ENCODE results near the gene OR2T27.
"Not testable (repeated sequence)": the region's sequence is repeated elsewhere in the genome, so short reads cannot be mapped to it uniquely, and the experiment has no call there.

The OR2T27 gene

GRCh38 chr1:248655354-248655753 is at the start of gene OR2T27:
Gene OR2T27 (minus strand): TSS chr1:248655528. CDS start chr1:248650884, 4,644 bp downstream.
- not testable (repeated sequence) for DNase-seq (ENCODE audit: low read depth in 3 of 3)

- no peak for DNase-seq (ENCODE audit: low read depth in 3 of 3)
These were observed 49.3 kb upstream of the OR2T27 start for GRCh38 chr1:248704606-248705005.

- DNase-seq (ENCODE audit: low read depth in 3 of 3): no peak
These were observed 48.3 kb upstream of the OR2T27 start for GRCh38 chr1:248703674-248704073.

- DNase-seq (ENCODE audit: low read depth in 3 of 3): no peak
These were observed 47.4 kb upstream of the OR2T27 start, which contains the start of gene OR14I1 for GRCh38 chr1:248702714-248703113. Gene OR14I1 (minus strand): TSS chr1:248702766.

GRCh38 chr1:248699099-248699498 is 43.8 kb upstream of the OR2T27 start:
- no peak for DNase-seq (ENCODE audit: low read depth in 3 of 3)

GRCh38 chr1:248697907-248698306 is 42.6 kb upstream of the OR2T27 start:
- no peak for DNase-seq (ENCODE audit: low read depth in 3 of 3)

- DNase-seq (ENCODE audit: low read depth in 3 of 3): no peak
These were observed 41.4 kb upstream of the OR2T27 start for GRCh38 chr1:248696774-248697173.

- DNase-seq (ENCODE audit: low read depth in 3 of 3): no peak
These were observed 40.9 kb upstream of the OR2T27 start for GRCh38 chr1:248696261-248696660.

GRCh38 chr1:248695451-248696132 is 40.3 kb upstream of the OR2T27 start:
- no peak for DNase-seq (ENCODE audit: low read depth in 3 of 3)

- no peak for DNase-seq (ENCODE audit: low read depth in 3 of 3)
These were observed 36.3 kb upstream of the OR2T27 start for GRCh38 chr1:248691567-248692155.

- DNase-seq (ENCODE audit: low read depth in 3 of 3): no peak
These were observed 33.4 kb upstream of the OR2T27 start for GRCh38 chr1:248688527-248689298.

- peak in 1 of 3 experiments; percentile 5 for DNase-seq (ENCODE audit: low read depth in 3 of 3)
These were observed 31.5 kb upstream of the OR2T27 start for GRCh38 chr1:248686815-248687214.

- no peak for DNase-seq (ENCODE audit: low read depth in 3 of 3)
These were observed 26.3 kb upstream of the OR2T27 start for GRCh38 chr1:248681651-248682050.

GRCh38 chr1:248670003-248670402 is 14.7 kb upstream of the OR2T27 start:
- no peak for DNase-seq (ENCODE audit: low read depth in 3 of 3)

GRCh38 chr1:248663453-248664328 is 8.4 kb upstream of the OR2T27 start:
- DNase-seq (ENCODE audit: low read depth in 3 of 3): not testable (repeated sequence)

GRCh38 chr1:248656797-248657196 is 1.5 kb upstream of the OR2T27 start:
- DNase-seq (ENCODE audit: low read depth in 3 of 3): not testable (repeated sequence)

- not testable (repeated sequence) for DNase-seq (ENCODE audit: low read depth in 3 of 3)
These were observed 6.4 kb downstream of the OR2T27 start for GRCh38 chr1:248648770-248649536.

- DNase-seq (ENCODE audit: low read depth in 3 of 3): not testable (repeated sequence)
These were observed 10.2 kb downstream of the OR2T27 start, which contains the start of gene OR2T35 for GRCh38 chr1:248645178-248645577. Gene OR2T35 (minus strand): TSS chr1:248645278. CDS start chr1:248639258, 6,020 bp downstream.

- not testable (repeated sequence) for DNase-seq (ENCODE audit: low read depth in 3 of 3)
These were observed 12.2 kb downstream of the OR2T27 start for GRCh38 chr1:248642971-248643651.

- DNase-seq (ENCODE audit: low read depth in 3 of 3): not testable (repeated sequence)
These were observed 13.7 kb downstream of the OR2T27 start for GRCh38 chr1:248641583-248641982.

Data from stimulated activated CD4-positive, alpha-beta T cell treated with anti-CD3 and anti-CD28 coated beads, TNF-alpha, amount 100 ng/mL, for 24 hours (primary cell).